ENCODE results near the gene CYB5R4. TPM values are rescaled to one million over a fixed set of nuclear protein-coding genes. Genes with fewer than 3 reads are reported as not detected.

The CYB5R4 gene
- total RNA-seq, 2 experiments from 2014 or later = 26.9 to 27.0 TPM

DNA sequence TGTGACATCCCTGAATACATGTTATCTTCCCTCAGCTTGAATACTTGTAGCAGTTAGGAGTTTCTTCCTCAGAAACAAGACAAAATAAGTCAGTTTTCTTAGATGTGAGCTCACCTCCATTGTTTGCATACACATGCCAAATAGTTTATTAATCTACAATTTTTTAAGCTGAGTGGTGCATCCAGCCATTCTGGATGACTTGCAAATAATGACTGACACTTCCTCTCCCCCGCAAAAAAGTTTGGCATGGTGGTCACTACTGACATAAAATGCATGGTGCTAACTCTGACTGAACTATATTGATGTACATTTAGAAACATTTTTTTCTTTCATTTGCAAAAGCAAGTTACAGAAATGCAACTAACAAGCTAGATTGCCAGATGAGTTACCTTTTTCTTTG, 55.5 kb downstream of the CYB5R4 start:
- ChIA-PET CTCF (interaction anchor here (1.1 kb wide), 1 partner anchor 28 kb away, joined by 4 read pairs; no protein-coding TSS in a partner anchor), POLR2A (no interaction called here)
- intact Hi-C loops (cut with micrococcal nuclease) = no loop called here
- TF ChIP-seq, protein P1, sequence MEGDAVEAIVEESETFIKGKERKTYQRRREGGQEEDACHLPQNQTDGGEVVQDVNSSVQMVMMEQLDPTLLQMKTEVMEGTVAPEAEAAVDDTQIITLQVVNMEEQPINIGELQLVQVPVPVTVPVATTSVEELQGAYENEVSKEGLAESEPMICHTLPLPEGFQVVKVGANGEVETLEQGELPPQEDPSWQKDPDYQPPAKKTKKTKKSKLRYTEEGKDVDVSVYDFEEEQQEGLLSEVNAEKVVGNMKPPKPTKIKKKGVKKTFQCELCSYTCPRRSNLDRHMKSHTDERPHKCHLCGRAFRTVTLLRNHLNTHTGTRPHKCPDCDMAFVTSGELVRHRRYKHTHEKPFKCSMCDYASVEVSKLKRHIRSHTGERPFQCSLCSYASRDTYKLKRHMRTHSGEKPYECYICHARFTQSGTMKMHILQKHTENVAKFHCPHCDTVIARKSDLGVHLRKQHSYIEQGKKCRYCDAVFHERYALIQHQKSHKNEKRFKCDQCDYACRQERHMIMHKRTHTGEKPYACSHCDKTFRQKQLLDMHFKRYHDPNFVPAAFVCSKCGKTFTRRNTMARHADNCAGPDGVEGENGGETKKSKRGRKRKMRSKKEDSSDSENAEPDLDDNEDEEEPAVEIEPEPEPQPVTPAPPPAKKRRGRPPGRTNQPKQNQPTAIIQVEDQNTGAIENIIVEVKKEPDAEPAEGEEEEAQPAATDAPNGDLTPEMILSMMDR (IDR thresholded peaks at IDR 0.05) = no peak
- Mint-ChIP-seq H3K27ac (no peak overlapping the region), H3K4me3 (no peak overlapping the region), H3K36me3 (ENCODE audit: low read depth) (peaks cover 9% of the 10 kb centered on the region), H3K27me3 (no peaks in the 10 kb centered on the region), H3K4me1 (ENCODE audit: low read depth) (peaks cover 6% of the 10 kb centered on the region), H3K9me3 (no peaks in the 10 kb centered on the region)
- no peak for DNase-seq
- ATAC-seq = no peak

DNA sequence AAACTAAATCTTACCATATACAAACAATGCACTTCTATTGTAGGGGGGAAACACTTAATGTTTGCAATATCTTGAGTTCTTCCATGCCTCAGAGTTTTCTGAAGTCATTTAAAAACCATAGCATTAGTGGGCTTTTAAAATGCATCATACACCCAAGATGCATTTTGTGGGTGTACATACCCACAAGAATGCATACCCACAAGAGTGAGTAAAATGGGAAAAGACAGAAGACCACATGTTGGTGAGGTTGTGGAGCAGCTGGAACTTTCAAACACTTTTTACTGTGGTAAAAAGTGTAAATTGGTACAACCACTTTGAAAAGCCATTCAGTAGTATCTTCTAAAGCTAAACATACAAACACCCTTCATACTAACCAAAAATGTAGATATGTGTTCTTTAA, 57.5 kb downstream of the CYB5R4 start:
- TF ChIP-seq, protein P1 (IDR thresholded peaks at IDR 0.05) = no peak
- POLR2A ChIA-PET = no interaction called here
- CTCF ChIA-PET = no interaction called here

DNA sequence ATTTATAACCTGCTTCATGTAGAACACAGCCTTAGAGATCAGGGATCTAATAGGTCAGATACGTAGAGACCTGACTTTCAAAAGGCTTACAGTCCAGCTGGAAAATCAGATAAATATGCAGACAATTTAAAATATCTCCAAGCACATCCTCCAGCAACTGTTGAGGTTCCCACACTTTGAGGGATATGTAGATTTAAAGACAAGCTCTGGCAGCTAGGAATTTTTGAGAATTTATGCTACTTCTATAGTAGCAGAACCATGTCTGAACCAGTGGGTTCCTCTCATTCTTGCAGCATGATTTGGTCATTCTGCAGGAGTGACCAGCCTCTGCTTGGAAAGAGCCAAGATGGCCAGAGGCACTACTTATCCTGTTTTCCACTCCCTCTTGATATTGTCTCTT, 60.5 kb downstream of the CYB5R4 start:
- H3K4me1 Mint-ChIP-seq (ENCODE audit: low read depth) = no peaks in the 10 kb centered on the region
- DNase-seq (no peak), ATAC-seq (no peak)
- H3K36me3 Mint-ChIP-seq (ENCODE audit: low read depth) = peaks cover 19% of the 10 kb centered on the region
- H3K27me3 Mint-ChIP-seq = no peaks in the 10 kb centered on the region
- TF ChIP-seq, protein P1 (IDR thresholded peaks at IDR 0.05) = no peak
- no peak overlapping the region for H3K4me3 Mint-ChIP-seq
- ChIA-PET POLR2A (no interaction called here), CTCF (no interaction called here)
- intact Hi-C loops (cut with micrococcal nuclease) = no loop called here
- H3K27ac Mint-ChIP-seq = no peak overlapping the region
- H3K9me3 Mint-ChIP-seq = no peaks in the 10 kb centered on the region

More for the DNA sequence above, 57.5 kb downstream of the CYB5R4 start:
- Mint-ChIP-seq H3K4me1 (ENCODE audit: low read depth) (no peaks in the 10 kb centered on the region), H3K27ac (no peak overlapping the region), H3K36me3 (ENCODE audit: low read depth) (peaks cover 11% of the 10 kb centered on the region), H3K27me3 (no peaks in the 10 kb centered on the region), H3K4me3 (no peak overlapping the region), H3K9me3 (no peaks in the 10 kb centered on the region)
- ATAC-seq = no peak
- no peak for DNase-seq
- intact Hi-C loops (cut with micrococcal nuclease) = no loop called here

DNA sequence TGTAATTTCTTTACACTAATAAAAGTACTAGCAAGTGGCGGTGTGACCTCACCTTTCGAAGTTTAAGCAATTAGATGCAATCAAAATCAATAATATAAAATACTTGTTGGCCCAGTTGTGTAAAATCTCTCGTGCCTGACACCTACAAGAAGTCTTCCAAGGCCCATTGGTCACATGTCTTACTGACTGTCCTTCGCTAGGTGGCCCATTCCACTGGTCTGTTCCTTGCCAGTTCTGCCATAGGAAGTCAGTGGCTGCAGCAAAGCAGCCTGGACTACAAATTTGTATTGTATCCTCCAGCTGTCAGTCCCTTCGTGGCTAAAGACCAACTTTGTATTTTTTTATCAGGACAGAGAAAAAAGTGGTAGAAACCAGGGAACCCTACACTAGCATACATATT, 61.8 kb downstream of the CYB5R4 start:
- TF ChIP-seq, protein P1 (IDR thresholded peaks at IDR 0.05) = no peak
- POLR2A ChIA-PET = no interaction called here
- no peaks in the 10 kb centered on the region for H3K27me3 Mint-ChIP-seq
- intact Hi-C loops (cut with micrococcal nuclease) = no loop called here
- no peaks in the 10 kb centered on the region for H3K9me3 Mint-ChIP-seq
- no peak overlapping the region for H3K4me3 Mint-ChIP-seq
- no peaks in the 10 kb centered on the region for H3K4me1 Mint-ChIP-seq (ENCODE audit: low read depth)
- no peak for DNase-seq
- no peak for ATAC-seq
- peaks cover 20% of the 10 kb centered on the region for H3K36me3 Mint-ChIP-seq (ENCODE audit: low read depth)
- CTCF ChIA-PET = no interaction called here
- no peak overlapping the region for H3K27ac Mint-ChIP-seq

DNA sequence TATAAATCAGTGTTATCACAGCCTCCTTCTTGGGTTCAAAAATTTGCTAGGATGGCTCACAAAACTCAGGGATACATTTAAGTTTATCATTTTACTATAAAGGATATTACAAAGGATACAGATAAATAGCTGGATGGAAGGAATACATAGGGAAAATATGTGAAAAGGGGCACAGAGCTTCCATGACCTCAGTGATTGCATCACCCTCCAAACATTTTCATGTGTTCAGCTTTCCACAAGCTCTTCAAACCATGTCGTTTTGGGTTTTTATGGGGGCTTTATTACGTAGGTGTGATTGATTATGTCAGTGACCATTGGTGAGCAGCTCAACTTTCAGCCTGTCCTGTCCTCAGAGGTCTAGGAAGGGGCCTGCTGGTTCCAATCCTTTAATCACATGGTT, 68.0 kb downstream of the CYB5R4 start:
- Mint-ChIP-seq H3K4me3 (no peak overlapping the region), H3K27ac (no peak overlapping the region), H3K4me1 (ENCODE audit: low read depth) (no peaks in the 10 kb centered on the region), H3K27me3 (no peaks in the 10 kb centered on the region), H3K9me3 (no peaks in the 10 kb centered on the region), H3K36me3 (ENCODE audit: low read depth) (peaks cover 33% of the 10 kb centered on the region)
- no peak for ATAC-seq
- ChIA-PET CTCF (interaction anchor here (1.2 kb wide), 1 partner anchor 70 kb away, joined by 3 read pairs; no protein-coding TSS in a partner anchor), POLR2A (no interaction called here)
- TF ChIP-seq, protein P1 (IDR thresholded peaks at IDR 0.05) = no peak
- intact Hi-C loops (cut with micrococcal nuclease) = no loop called here
- no peak for DNase-seq
